HG02623 (cell line): Measurements from ENCODE around the gene CABLES1.

Experiments
- ATAC-seq: cut with Tn5 transposase; IDR thresholded peaks from one replicate; pipeline ENCODE4 v1.9.1; 2021; ENCODE audit warnings: moderate library complexity; ENCODE audit not compliant: unreplicated experiment

The CABLES1 gene

GRCh38 chr18:23238651-23239349, 103.5 kb downstream of the CABLES1 start:
- ATAC-seq, result no peak

GRCh38 chr18:23239350-23239692, 104.0 kb downstream of the CABLES1 start:
- no peak for ATAC-seq

- ATAC-seq, result no peak
These were observed 104.8 kb downstream of the CABLES1 start for GRCh38 chr18:23239885-23240608.

GRCh38 chr18:23240609-23240930, 105.3 kb downstream of the CABLES1 start:
- ATAC-seq, result no peak

GRCh38 chr18:23241833-23242496, 106.7 kb downstream of the CABLES1 start:
- ATAC-seq, result peak; percentile 84

GRCh38 chr18:23243178-23243577, 107.9 kb downstream of the CABLES1 start:
- ATAC-seq, result no peak

GRCh38 chr18:23243816-23244215, 108.5 kb downstream of the CABLES1 start:
- ATAC-seq, result no peak

GRCh38 chr18:23244401-23244800, 109.1 kb downstream of the CABLES1 start:
- ATAC-seq, result no peak

GRCh38 chr18:23245461-23245860, 110.2 kb downstream of the CABLES1 start:
- no peak for ATAC-seq

GRCh38 chr18:23247331-23247730, 112.0 kb downstream of the CABLES1 start:
- ATAC-seq, result no peak

- no peak for ATAC-seq
These were observed 112.6 kb downstream of the CABLES1 start for GRCh38 chr18:23247896-23248295.

- ATAC-seq, result no peak
These were observed 113.5 kb downstream of the CABLES1 start for GRCh38 chr18:23248826-23249225.

GRCh38 chr18:23249348-23249747, 114.1 kb downstream of the CABLES1 start:
- no peak for ATAC-seq

GRCh38 chr18:23250893-23251656, 115.8 kb downstream of the CABLES1 start:
- no peak for ATAC-seq

- ATAC-seq, result no peak
These were observed 118.3 kb downstream of the CABLES1 start for GRCh38 chr18:23253630-23254029.

- no peak for ATAC-seq
These were observed 121.9 kb downstream of the CABLES1 start for GRCh38 chr18:23257137-23257536.

GRCh38 chr18:23257686-23258565, 122.6 kb downstream of the CABLES1 start:
- ATAC-seq, result no peak

GRCh38 chr18:23258566-23259469, 123.5 kb downstream of the CABLES1 start:
- ATAC-seq, result no peak
